Cardiac muscle cell (in vitro differentiated cells and primary cell): ENCODE data around the gene HSPA12B. TPM values are rescaled to one million over a fixed set of nuclear protein-coding genes. Genes with fewer than 3 reads are reported as not detected.

ENCODE experiments used
- DNase-seq, 2 donors: peaks; one replicate each; pipeline versions ENCODE4 v3.0.0 to v3.0.0-alpha.2; 2010 to 2017; ENCODE audit warnings: low read depth in 1 of 2, low spot score in 1 of 2
- H3K27ac ChIP-seq: fragments of 200-600 bp; sonication (generic); 2 replicates; pipeline ENCODE4 v1.5.1; 2016
- H3K27me3 ChIP-seq: fragments of 200-600 bp; sonication (generic); 2 replicates; pipeline ENCODE4 v1.6.0; 2016; ENCODE audit warnings: control low read depth
- H3K36me3 ChIP-seq: fragments of 200-600 bp; sonication (generic); 2 replicates; pipeline ENCODE4 v1.5.1; 2016; ENCODE audit warnings: control low read depth
- H3K4me1 ChIP-seq: fragments of 200-600 bp; sonication (generic); 2 replicates; pipeline ENCODE4 v1.8.1; 2017; ENCODE audit warnings: low read depth, mild to moderate bottlenecking, mixed run types
- H3K4me3 ChIP-seq: fragments of 200-600 bp; sonication (generic); 2 replicates; pipeline ENCODE4 v1.5.1; 2016; ENCODE audit warnings: mild to moderate bottlenecking
- H3K9me3 ChIP-seq: fragments of 200-600 bp; sonication (generic); 2 replicates; pipeline ENCODE4 v1.5.1; 2017; ENCODE audit warnings: low read depth, mild to moderate bottlenecking, control low read depth
- CTCF ChIP-seq: IDR thresholded peaks from 2 replicates; pipeline ENCODE4 v1.5.1; 2012; ENCODE audit warnings: low read depth, mild to moderate bottlenecking, low read length
- polyA plus RNA-seq: library from polyadenylated mRNA; unstranded; fragments of >200 nt; fragmentation: Nextera tagmentation; extraction: Ambion mirVana; gene quantifications from 2 replicates; pipeline ENCODE4 v1.2.1, GENCODE V29; 2016
- total RNA-seq: library from RNA; depleted of rRNA; stranded (reverse); fragments of >200 nt; gene quantifications from 2 replicates; pipeline ENCODE4 v1.2.3, GENCODE V29; 2016

The HSPA12B gene
- total and polyA plus RNA-seq, 2 experiments from 2014 or later, result 0.92 TPM; not detected in 1

- Histone ChIP-seq H3K27ac (no peak overlapping the region), H3K4me3 (peak overlapping the region; percentile 24), H3K27me3 (peaks cover 53% of the 10 kb centered on the region), H3K36me3 (no peaks in the 10 kb centered on the region), H3K9me3 (no peaks in the 10 kb centered on the region), H3K4me1 (no peaks in the 10 kb centered on the region)
- no peak for TF ChIP-seq CTCF
- DNase-seq, result peak in 1 of 2 donors; percentile 58
Measured at GRCh38 chr20:3751675-3752385, 19.3 kb downstream of the HSPA12B start.

GRCh38 chr20:3752386-3752759 lies 19.9 kb downstream of the HSPA12B start:
- no peak overlapping the region for H3K4me3 ChIP-seq
- H3K4me1 ChIP-seq, result no peaks in the 10 kb centered on the region
- H3K36me3 ChIP-seq, result no peaks in the 10 kb centered on the region
- no peak overlapping the region for H3K27ac ChIP-seq
- TF ChIP-seq CTCF, result no peak
- H3K27me3 ChIP-seq, result peaks cover 53% of the 10 kb centered on the region
- no peak for DNase-seq
- no peaks in the 10 kb centered on the region for H3K9me3 ChIP-seq

GRCh38 chr20:3753098-3753497 lies 20.6 kb downstream of the HSPA12B start:
- peak; percentile 68 to 84 for DNase-seq
- Histone ChIP-seq H3K9me3 (no peaks in the 10 kb centered on the region), H3K4me1 (no peaks in the 10 kb centered on the region), H3K4me3 (no peak overlapping the region), H3K36me3 (no peaks in the 10 kb centered on the region), H3K27ac (no peak overlapping the region), H3K27me3 (peaks cover 48% of the 10 kb centered on the region)
- peak; percentile 88 for TF ChIP-seq CTCF

- no peaks in the 10 kb centered on the region for H3K4me1 ChIP-seq
- no peak for DNase-seq
- TF ChIP-seq CTCF, result no peak
Measured at GRCh38 chr20:3753501-3754275, 21.2 kb downstream of the HSPA12B start.

GRCh38 chr20:3754276-3754630 lies 21.8 kb downstream of the HSPA12B start:
- no peaks in the 10 kb centered on the region for H3K36me3 ChIP-seq
- no peak for TF ChIP-seq CTCF

More at GRCh38 chr20:3753501-3754275, 21.2 kb downstream of the HSPA12B start:
- Histone ChIP-seq H3K4me3 (no peak overlapping the region), H3K27ac (no peak overlapping the region), H3K36me3 (no peaks in the 10 kb centered on the region), H3K27me3 (peaks cover 42% of the 10 kb centered on the region), H3K9me3 (no peaks in the 10 kb centered on the region)

More at GRCh38 chr20:3754276-3754630, 21.8 kb downstream of the HSPA12B start:
- no peaks in the 10 kb centered on the region for H3K9me3 ChIP-seq
- H3K4me1 ChIP-seq, result no peaks in the 10 kb centered on the region
- DNase-seq, result no peak
- no peak overlapping the region for H3K27ac ChIP-seq
- no peak overlapping the region for H3K4me3 ChIP-seq
- peaks cover 37% of the 10 kb centered on the region for H3K27me3 ChIP-seq
